Activated naive CD4-positive, alpha-beta T cell treated with anti-CD3 and anti-CD28 coated beads, Interleukin-2, amount 50 U/mL, for 72 hours (primary cell): ENCODE measurements around the gene WDR86. TPM values are rescaled to one million over a fixed set of nuclear protein-coding genes. Genes with fewer than 3 reads are reported as not detected.

Experiments used
- ATAC-seq, 2 donors: fragments of 150-1000 bp; cut with Tn5 transposase; 2 replicates each; pipeline ENCODE4 v1.10.0; 2021; ENCODE audit warnings: mild to moderate bottlenecking in 2 of 2, moderate library complexity in 2 of 2
- DNase-seq, 2 donors: peaks; one replicate each; pipeline ENCODE4 v3.0.0; 2021 to 2022; ENCODE audit warnings: low spot score in 2 of 2
- H3K27ac Mint-ChIP-seq, 2 donors: one replicate each; pipeline ENCODE4 v1.8.0; 2022; ENCODE audit warnings: mild to moderate bottlenecking in 2 of 2, mixed read lengths in 2 of 2
- H3K36me3 Mint-ChIP-seq, 2 donors: one replicate each; pipeline ENCODE4 v1.8.0; 2022; ENCODE audit warnings: mixed read lengths in 2 of 2
- H3K9me3 Mint-ChIP-seq, 2 donors: one replicate each; pipeline ENCODE4 v1.8.0; 2022; ENCODE audit warnings: mixed read lengths in 2 of 2
- total RNA-seq, 2 donors: library from RNA; stranded (reverse); gene quantifications; one replicate each; pipeline ENCODE4 v1.2.3, GENCODE V29; 2022

WDR86 gene
- total RNA-seq: not detected

- DNase-seq (no peak), ATAC-seq (no peak)
- Mint-ChIP-seq H3K9me3 (peaks cover 0 to 4% of the 10 kb centered on the region in 2 donors), H3K36me3 (peaks cover 8 to 12% of the 10 kb centered on the region in 2 donors), H3K27ac (no peak within 1 kb of the TSS)
Measured at GRCh38 chr7:151409667-151410404, at the start of gene WDR86. TSS of gene WDR86 (minus strand) at chr7:151410038. CDS start at chr7:151409589, 449 bp downstream.

GRCh38 chr7:151457534-151457933 is 47.7 kb upstream of the WDR86 start:
- ATAC-seq: no peak
- Mint-ChIP-seq H3K36me3 (peaks cover 20 to 21% of the 10 kb centered on the region in 2 donors), H3K9me3 (peaks cover 5 to 13% of the 10 kb centered on the region in 2 donors), H3K27ac (no peak overlapping the region)
- no peak for DNase-seq

DNA sequence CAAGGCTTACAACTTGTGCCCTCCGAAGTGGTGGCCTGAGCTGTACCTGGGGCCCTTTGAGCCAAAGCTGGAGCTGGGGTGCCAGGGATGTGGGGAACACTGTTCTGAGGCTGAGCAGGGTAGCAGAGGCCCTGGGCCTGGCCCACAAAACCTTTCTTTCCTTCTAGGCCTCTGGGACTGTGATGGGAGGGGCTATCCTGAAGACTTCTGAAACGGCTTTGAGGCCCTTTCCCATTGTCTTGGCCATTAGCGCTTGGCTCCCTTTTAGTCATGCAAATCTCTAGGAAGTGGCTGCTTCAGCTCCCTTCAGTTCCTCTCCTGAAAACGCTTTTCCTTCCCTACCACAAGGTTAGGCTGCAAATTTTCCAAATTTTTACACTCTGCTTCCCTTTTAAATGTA is 46.9 kb upstream of the WDR86 start:
- Mint-ChIP-seq H3K36me3 (peaks cover 12 to 14% of the 10 kb centered on the region in 2 donors), H3K27ac (no peak overlapping the region), H3K9me3 (peaks cover 3 to 10% of the 10 kb centered on the region in 2 donors)
- DNase-seq: no peak
- no peak for ATAC-seq

DNA sequence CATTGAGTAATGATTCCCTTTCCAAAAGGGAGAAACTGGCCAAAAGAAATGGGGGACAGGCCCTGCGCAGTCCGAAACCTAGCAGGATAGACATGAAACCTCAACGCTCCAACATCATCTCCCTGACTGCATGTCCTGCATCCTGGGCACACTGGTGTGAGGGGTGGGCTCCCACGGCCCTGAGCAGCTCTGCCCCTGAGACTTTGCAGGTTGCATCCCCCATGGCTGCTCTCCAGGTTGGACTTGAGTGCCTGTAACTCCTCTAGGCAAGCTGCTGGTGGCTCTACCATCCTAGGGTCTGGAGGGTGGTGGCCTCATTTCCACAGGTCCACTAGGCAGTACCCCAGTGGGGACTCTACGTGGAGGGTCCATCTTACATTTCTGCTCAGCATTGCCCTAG is 46.4 kb upstream of the WDR86 start:
- Mint-ChIP-seq H3K9me3 (peaks cover 2 to 9% of the 10 kb centered on the region in 2 donors), H3K27ac (peak overlapping the region in 1 of 2 donors; percentile 50), H3K36me3 (peaks cover 7 to 14% of the 10 kb centered on the region in 2 donors)
- DNase-seq (no peak), ATAC-seq (no peak)

DNA sequence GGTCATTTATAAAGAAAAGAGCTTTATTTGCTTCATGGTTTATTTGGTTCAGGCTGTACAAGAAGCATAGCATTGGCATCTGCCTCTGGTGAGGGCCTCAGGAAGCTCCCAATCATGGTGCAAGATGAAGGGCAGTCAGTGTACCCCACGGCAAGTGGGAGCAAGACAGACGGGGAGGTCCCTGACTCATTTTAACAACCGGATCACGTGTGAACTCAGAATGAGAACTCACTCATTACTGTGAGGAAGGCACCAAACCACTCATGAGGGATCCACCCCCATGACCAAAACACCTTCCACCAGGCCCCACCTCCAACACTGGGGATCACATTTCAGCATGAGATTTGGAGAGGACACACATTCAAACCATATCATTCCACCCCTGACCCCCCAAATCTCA is 45.9 kb upstream of the WDR86 start:
- DNase-seq (no peak), ATAC-seq (no peak)
- Mint-ChIP-seq H3K27ac (no peak overlapping the region), H3K36me3 (peaks cover 1 to 8% of the 10 kb centered on the region in 2 donors), H3K9me3 (peaks cover 0 to 6% of the 10 kb centered on the region in 2 donors)

- no peak overlapping the region for H3K27ac Mint-ChIP-seq
- DNase-seq (peak in 1 of 2 donors; percentile 39), ATAC-seq (no peak)
- peaks cover 0 to 6% of the 10 kb centered on the region in 2 donors for H3K9me3 Mint-ChIP-seq
- peaks cover 0 to 1% of the 10 kb centered on the region in 2 donors for H3K36me3 Mint-ChIP-seq
Measured at GRCh38 chr7:151454932-151455530, 45.2 kb upstream of the WDR86 start.

GRCh38 chr7:151454305-151454704 is 44.5 kb upstream of the WDR86 start:
- Mint-ChIP-seq H3K36me3 (no peaks in the 10 kb centered on the region), H3K27ac (no peak overlapping the region), H3K9me3 (peaks cover 0 to 6% of the 10 kb centered on the region in 2 donors)
- ATAC-seq: no peak
- no peak for DNase-seq

- peaks cover 0 to 6% of the 10 kb centered on the region in 2 donors for H3K9me3 Mint-ChIP-seq
- DNase-seq: no peak
- no peak for ATAC-seq
- H3K27ac Mint-ChIP-seq: no peak overlapping the region
- H3K36me3 Mint-ChIP-seq: no peaks in the 10 kb centered on the region
Measured at GRCh38 chr7:151453326-151453791, 43.5 kb upstream of the WDR86 start.

DNA sequence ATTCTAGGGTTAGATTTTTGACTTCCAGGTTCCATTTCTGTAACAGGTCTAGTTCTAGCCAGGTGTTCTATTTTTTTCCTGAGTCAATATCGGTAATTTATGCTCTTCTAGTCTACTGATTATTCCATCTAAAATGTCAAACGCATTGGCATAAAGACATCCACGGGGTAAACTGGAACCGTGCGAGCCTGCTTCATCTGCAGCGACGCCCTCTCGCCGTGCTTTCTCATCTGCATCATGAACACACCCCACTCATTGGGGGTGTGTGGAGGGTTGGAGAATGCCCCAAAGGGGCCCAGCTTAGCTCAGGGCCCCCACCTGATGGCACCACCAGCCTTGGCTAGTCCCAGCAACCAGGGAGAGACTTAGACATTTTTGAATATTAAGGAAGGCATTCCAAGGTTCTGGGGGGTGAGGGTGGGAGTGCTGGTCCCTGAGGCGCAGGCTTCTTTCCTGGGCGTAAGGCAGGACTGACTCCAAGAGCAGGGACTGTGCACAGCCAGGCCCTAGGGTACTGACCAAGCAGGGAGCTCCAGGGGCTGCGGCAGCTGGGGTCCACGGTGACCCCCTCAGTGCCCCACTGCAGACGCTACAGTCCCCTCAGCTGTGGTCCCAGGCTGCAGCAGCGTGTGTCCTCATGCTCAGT is 43.0 kb upstream of the WDR86 start:
- Mint-ChIP-seq H3K9me3 (peaks cover 0 to 5% of the 10 kb centered on the region in 2 donors), H3K27ac (peak overlapping the region in 1 of 2 donors; percentile 55), H3K36me3 (no peaks in the 10 kb centered on the region)
- ATAC-seq (no peak), DNase-seq (no peak)

DNA sequence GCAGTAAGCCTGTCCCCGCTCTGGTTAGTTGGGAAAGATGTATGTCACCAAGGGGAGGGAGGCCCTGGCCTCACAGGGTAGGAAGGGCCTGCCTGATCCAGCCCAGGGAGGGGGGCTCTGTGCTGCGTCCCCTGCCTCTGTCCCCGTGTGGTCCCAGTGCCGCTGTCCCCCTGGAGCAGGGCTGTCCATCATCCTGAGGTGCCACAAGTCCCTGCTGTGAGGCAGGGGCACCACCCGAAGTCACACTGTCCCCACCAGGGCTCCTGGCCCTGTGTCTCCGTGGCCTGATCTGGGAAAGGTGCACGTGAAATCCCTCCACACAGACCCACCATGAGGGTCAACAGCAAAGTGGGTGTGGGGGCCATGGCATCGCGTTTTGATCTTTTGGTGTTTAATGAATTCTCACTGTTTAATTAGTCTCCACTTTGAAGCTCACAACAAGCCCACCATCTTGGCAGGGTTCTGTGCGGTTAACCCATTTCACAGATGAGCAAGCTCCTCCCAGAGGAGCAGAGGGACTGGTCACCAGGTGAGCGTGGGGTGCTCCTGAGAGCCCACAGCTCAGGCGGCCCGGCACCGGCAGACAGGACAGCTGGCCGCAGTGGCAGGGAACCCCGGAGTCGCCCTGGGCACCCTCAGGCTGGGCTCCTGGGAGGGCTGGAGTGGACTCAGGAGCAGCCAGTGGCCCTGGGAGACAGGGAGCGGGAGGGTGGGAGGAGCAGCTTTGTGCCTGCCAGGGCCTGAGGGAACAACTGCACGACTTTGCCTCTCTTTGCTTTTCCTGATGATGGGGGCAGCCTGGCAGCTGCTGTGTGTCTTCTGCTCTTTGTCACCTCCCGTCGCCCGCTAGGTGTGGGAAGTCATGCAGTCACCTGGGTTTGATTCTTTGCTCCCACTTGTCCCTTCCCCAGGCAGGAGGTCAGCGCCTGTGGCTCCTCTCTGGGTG is 42.1 kb upstream of the WDR86 start:
- Mint-ChIP-seq H3K9me3 (no peaks in the 10 kb centered on the region), H3K36me3 (no peaks in the 10 kb centered on the region), H3K27ac (peak overlapping the region in 1 of 2 donors; percentile 55)
- no peak for ATAC-seq
- no peak for DNase-seq

DNA sequence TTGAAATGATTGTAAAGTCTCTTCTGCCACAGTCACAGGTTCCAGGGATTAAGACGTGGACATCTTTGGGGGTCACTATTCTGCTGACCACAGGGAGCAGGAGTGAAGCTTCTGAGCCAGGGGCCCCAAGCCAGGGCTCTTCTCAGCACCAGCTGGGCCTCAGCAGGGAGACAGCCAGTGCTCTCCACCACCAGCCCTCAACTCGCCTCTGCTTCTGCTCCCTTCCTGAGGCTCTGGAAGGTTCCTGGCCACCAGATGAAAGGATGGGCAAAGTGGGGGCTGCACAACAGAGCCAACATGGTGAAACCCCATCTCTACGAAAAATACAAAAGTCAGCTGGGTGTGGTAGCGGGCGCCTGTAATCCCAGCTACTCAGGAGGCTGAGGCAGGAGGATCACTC is 41.3 kb upstream of the WDR86 start:
- Mint-ChIP-seq H3K36me3 (no peaks in the 10 kb centered on the region), H3K9me3 (no peaks in the 10 kb centered on the region), H3K27ac (no peak overlapping the region)
- ATAC-seq (no peak), DNase-seq (no peak)

DNA sequence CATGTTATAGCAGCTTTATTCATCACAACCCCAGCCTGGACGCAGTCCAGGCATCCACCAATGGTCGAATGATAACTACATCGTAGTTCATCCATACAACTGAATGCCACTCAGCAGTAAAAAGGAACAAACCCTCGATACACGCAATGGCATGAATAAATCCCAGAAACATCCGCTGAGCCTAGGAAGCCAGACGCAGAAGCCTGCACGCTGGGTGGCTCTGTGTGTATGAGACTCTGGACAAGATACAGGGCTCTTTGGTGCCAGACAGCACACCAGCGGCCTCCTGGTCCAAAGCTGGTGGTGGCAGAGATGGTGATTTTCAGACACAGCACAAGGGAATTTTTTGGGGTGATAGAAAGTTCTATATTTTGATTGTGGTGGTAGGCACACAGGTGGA is 40.2 kb upstream of the WDR86 start:
- ATAC-seq: no peak
- Mint-ChIP-seq H3K27ac (no peak overlapping the region), H3K36me3 (no peaks in the 10 kb centered on the region), H3K9me3 (no peaks in the 10 kb centered on the region)
- no peak for DNase-seq

DNA sequence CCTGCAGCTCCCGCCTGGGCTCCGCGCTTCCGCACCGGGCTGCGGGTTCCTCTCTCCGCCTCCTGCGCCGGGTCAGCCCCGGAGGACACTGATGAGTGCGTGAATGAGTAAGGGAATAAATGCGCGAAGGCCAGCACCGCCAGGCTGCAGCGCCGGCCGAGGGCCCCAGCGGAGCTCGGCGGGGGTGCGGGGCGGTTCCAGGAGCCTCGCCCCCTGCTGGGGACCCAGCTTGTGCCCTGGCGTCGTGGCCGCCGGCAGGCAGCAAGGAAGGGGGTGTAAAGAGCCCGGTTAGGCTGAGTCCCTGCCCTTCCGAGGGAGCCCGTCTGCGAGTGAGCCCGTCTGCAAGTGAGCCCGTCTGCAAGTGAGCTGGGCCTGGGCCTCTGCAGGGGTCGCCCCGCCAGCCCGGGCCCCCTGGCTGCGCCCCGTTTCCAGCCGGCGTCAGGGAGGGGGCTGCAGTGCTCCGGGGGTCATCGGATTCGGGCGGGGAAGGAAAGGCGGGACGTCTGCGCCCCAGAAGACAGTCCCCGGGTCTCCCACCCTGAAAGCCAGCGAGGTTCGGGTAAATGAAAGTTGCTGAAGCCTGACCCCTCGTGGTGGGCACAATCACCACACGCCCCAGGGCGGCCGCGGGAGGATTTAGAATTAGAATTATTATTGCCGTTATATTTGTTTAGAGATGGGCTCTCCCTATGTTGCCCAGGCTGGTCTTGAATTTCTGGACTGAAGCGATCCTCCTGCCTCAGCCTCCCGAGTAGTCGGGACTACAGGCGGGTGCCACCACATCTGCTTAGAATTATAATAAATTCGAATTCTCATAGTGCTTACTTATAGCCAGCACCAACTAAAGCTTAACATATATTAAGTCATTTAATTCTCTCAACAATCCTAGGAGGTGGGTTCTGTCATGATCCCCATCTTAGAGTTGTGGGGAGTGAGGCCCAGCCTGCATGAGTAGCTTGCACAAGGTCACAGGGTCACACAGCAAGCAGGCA is 38.7 kb upstream of the WDR86 start:
- DNase-seq (peak; percentile 75 to 80), ATAC-seq (peak; percentile 80 to 81)
- no peaks in the 10 kb centered on the region for H3K9me3 Mint-ChIP-seq
- no peaks in the 10 kb centered on the region for H3K36me3 Mint-ChIP-seq
- H3K27ac Mint-ChIP-seq: no peak overlapping the region

DNA sequence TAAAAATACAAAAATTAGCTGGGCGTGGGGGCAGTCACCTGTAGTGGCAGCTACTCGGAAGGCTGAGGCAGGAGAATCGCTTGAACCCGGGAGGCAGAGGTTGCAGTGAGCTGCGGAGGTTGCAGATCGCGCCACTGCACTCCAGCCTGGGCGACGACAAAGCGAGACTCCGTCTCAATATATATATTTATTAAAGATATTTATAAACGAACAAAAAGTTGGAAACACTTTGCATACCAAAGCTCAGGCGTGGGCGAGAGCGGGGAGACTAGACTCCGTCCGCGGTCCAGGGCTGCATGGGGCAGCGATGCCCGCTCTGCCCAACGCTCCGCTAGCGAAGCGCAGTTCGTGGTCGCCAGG is 38.0 kb upstream of the WDR86 start:
- no peak overlapping the region for H3K27ac Mint-ChIP-seq
- H3K36me3 Mint-ChIP-seq: no peaks in the 10 kb centered on the region
- ATAC-seq (no peak), DNase-seq (no peak)
- H3K9me3 Mint-ChIP-seq: no peaks in the 10 kb centered on the region

DNA sequence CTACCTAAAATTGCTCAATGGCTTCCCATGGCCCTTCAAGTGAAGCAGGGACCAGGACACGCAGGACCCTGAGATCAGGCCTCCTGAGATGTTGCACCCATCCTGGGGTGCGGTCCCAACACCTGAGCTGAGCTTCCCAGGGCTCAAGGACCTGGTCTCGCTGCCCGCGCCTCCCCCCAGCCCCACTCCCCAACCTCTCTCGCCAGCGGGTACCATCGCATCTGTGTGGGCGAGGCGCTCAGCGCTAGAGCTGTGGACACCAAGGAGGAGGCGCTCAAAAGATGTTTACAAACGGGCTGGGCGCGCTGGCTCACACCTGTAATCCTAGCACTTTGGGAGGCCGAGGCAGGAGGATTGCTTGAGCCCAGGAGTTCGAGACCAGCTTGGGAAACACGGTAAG is 37.5 kb upstream of the WDR86 start:
- DNase-seq: no peak
- ATAC-seq: no peak

More for the DNA sequence above, 37.5 kb upstream of the WDR86 start:
- no peak overlapping the region for H3K27ac Mint-ChIP-seq
- H3K36me3 Mint-ChIP-seq: no peaks in the 10 kb centered on the region
- H3K9me3 Mint-ChIP-seq: no peaks in the 10 kb centered on the region
